ENCODE measurements around the gene NPHP4. TPM values are rescaled to one million over a fixed set of nuclear protein-coding genes. Genes with fewer than 3 reads are reported as not detected.

NPHP4 gene
- polyA plus RNA-seq, 1 of the 3 experiments (the other 2 are of a cell fraction): 7.0 TPM

DNA sequence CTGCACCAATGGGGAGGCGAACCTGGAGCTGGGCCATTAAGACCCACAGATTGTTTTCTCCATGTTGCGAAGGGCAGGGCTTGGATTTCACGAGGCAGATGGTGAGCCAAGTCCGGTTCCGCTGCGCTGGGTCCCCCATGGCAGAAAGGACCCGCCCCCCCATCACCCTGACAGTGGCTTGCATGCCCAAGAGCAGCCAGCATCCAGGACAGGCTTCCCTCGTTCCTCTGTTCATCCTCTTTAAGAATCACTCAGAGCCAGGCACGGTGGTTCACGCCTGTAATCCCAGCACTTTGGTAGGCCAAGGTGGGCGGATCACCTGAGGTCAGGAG lies 15.8 kb upstream of the NPHP4 start:
- POLR2A ChIA-PET: no interaction called here
- no peaks in the 10 kb centered on the region for H3K79me2 ChIP-seq (ENCODE audit: insufficient read depth)
- H3K4me2 ChIP-seq: no peak overlapping the region
- no peak overlapping the region for H3K27ac ChIP-seq (ENCODE audit: low read depth in 2 of 2, low read length in 1 of 2)
- no peaks in the 10 kb centered on the region for H3K9me3 ChIP-seq
- H3K36me3 ChIP-seq (replicated peaks in 1 of 2; ENCODE audit: control insufficient read depth in 1 of 2, insufficient read depth in 2 of 2, low read length in 1 of 2): no peaks in the 10 kb centered on the region
- no peak overlapping the region for H3K9ac ChIP-seq
- WGBS (ENCODE audit: low lambda C conversion rate): 96% methylated on average over 5 of the region's 11 CpGs
- peaks cover 0 to 2% of the 10 kb centered on the region in 2 experiments; a peak in 1 of 4 replicates for H3K4me1 ChIP-seq (ENCODE audit: control insufficient read depth in 1 of 2, insufficient read depth in 2 of 2, low read depth in 1 of 2, low read length in 1 of 2)
- H3K9me2 ChIP-seq: no peaks in the 10 kb centered on the region
- CTCF ChIA-PET: interaction anchor here (0.8 to 1.1 kb wide), 3 partner anchors 33 to 238 kb away, joined by 3 to 4 read pairs (median 4); no protein-coding TSS in a partner anchor
- H2AFZ ChIP-seq (ENCODE audit: low read depth): no peak overlapping the region
- DNase-seq: no peak
- no peaks in the 10 kb centered on the region for H3F3A ChIP-seq (replicated peaks; ENCODE audit: insufficient read depth)
- H3K27me3 ChIP-seq (ENCODE audit: insufficient read depth): no peaks in the 10 kb centered on the region
- no peaks in the 10 kb centered on the region for H4K20me1 ChIP-seq (ENCODE audit: insufficient read depth)
- H3K4me3 ChIP-seq (ENCODE audit: low read depth in 2 of 2, low read length in 1 of 2): no peak overlapping the region
- TF ChIP-seq GATA2 (CRISPR knock-in tag; IDR thresholded peaks at IDR 0.05) (no peak), EZH2phosphoT487 (IDR thresholded peaks at IDR 0.05; ENCODE audit: borderline replicate concordance, low read depth) (no peak), TAF1 (IDR thresholded peaks at IDR 0.05; ENCODE audit: borderline replicate concordance, low read depth, low read length) (no peak), ELF1 (IDR thresholded peaks at IDR 0.05) (no peak), JUND (IDR thresholded peaks at IDR 0.05) (no peak), FOXM1 (IDR thresholded peaks at IDR 0.05; ENCODE audit: low read depth) (no peak), NRF1 (IDR thresholded peaks at IDR 0.05; ENCODE audit: low read depth, low read length) (no peak), NFIC (IDR thresholded peaks at IDR 0.05; ENCODE audit: borderline replicate concordance) (no peak), POLR2AphosphoS5 (IDR thresholded peaks at IDR 0.05; ENCODE audit: low read depth, low read length) (no peak), MEF2A (IDR thresholded peaks at IDR 0.05; ENCODE audit: borderline replicate concordance, low read depth) (no peak), RFX5 (IDR thresholded peaks at IDR 0.05; ENCODE audit: low read length) (no peak), FOXJ3 (CRISPR knock-in tag; IDR thresholded peaks at IDR 0.05) (no peak)
- TF ChIP-seq, protein P1, sequence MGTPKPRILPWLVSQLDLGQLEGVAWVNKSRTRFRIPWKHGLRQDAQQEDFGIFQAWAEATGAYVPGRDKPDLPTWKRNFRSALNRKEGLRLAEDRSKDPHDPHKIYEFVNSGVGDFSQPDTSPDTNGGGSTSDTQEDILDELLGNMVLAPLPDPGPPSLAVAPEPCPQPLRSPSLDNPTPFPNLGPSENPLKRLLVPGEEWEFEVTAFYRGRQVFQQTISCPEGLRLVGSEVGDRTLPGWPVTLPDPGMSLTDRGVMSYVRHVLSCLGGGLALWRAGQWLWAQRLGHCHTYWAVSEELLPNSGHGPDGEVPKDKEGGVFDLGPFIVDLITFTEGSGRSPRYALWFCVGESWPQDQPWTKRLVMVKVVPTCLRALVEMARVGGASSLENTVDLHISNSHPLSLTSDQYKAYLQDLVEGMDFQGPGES (IDR thresholded peaks at IDR 0.05; ENCODE audit: low read depth, low read length): no peak
- TF ChIP-seq, protein P2, sequence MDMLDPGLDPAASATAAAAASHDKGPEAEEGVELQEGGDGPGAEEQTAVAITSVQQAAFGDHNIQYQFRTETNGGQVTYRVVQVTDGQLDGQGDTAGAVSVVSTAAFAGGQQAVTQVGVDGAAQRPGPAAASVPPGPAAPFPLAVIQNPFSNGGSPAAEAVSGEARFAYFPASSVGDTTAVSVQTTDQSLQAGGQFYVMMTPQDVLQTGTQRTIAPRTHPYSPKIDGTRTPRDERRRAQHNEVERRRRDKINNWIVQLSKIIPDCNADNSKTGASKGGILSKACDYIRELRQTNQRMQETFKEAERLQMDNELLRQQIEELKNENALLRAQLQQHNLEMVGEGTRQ (IDR thresholded peaks at IDR 0.05; ENCODE audit: borderline replicate concordance, low read depth, low read length): no peak
- TF ChIP-seq, protein P3, sequence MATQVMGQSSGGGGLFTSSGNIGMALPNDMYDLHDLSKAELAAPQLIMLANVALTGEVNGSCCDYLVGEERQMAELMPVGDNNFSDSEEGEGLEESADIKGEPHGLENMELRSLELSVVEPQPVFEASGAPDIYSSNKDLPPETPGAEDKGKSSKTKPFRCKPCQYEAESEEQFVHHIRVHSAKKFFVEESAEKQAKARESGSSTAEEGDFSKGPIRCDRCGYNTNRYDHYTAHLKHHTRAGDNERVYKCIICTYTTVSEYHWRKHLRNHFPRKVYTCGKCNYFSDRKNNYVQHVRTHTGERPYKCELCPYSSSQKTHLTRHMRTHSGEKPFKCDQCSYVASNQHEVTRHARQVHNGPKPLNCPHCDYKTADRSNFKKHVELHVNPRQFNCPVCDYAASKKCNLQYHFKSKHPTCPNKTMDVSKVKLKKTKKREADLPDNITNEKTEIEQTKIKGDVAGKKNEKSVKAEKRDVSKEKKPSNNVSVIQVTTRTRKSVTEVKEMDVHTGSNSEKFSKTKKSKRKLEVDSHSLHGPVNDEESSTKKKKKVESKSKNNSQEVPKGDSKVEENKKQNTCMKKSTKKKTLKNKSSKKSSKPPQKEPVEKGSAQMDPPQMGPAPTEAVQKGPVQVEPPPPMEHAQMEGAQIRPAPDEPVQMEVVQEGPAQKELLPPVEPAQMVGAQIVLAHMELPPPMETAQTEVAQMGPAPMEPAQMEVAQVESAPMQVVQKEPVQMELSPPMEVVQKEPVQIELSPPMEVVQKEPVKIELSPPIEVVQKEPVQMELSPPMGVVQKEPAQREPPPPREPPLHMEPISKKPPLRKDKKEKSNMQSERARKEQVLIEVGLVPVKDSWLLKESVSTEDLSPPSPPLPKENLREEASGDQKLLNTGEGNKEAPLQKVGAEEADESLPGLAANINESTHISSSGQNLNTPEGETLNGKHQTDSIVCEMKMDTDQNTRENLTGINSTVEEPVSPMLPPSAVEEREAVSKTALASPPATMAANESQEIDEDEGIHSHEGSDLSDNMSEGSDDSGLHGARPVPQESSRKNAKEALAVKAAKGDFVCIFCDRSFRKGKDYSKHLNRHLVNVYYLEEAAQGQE (IDR thresholded peaks at IDR 0.05; ENCODE audit: low read depth, low read length): no peak
- TF ChIP-seq, protein P4, sequence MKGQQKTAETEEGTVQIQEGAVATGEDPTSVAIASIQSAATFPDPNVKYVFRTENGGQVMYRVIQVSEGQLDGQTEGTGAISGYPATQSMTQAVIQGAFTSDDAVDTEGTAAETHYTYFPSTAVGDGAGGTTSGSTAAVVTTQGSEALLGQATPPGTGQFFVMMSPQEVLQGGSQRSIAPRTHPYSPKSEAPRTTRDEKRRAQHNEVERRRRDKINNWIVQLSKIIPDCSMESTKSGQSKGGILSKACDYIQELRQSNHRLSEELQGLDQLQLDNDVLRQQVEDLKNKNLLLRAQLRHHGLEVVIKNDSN (IDR thresholded peaks at IDR 0.05; ENCODE audit: borderline replicate concordance, low read depth): no peak
- TF ChIP-seq, protein P5, sequence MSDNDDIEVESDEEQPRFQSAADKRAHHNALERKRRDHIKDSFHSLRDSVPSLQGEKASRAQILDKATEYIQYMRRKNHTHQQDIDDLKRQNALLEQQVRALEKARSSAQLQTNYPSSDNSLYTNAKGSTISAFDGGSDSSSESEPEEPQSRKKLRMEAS (IDR thresholded peaks at IDR 0.05; ENCODE audit: low read depth): no peak
